SK-N-SH treated with all-trans-retinoic acid at 6 μM for 48 hours (cell line): ENCODE measurements around the gene HYI.

Experiments
- ARNTL ChIP-seq: fragments of 450-650 bp; formaldehyde crosslinking; IDR thresholded peaks from 2 replicates; pipeline ENCODE4 v1.5.0; 2020; ENCODE audit warnings: low read depth, mild to moderate bottlenecking, moderate library complexity, borderline replicate concordance
- BACH2 ChIP-seq: fragments of 250-450 bp; sonication (Bioruptor Pico); IDR thresholded peaks from 2 replicates; pipeline ENCODE4 v1.9.0; 2021; ENCODE audit warnings: mild to moderate bottlenecking, borderline replicate concordance
- CREB5 ChIP-seq: fragments of 250-450 bp; sonication (Bioruptor Pico); IDR thresholded peaks from 2 replicates; pipeline ENCODE4 v1.5.1; 2020; ENCODE audit warnings: low read depth, mild to moderate bottlenecking, moderate library complexity
- POU6F1 ChIP-seq: fragments of 250-450 bp; sonication (Bioruptor Pico); IDR thresholded peaks from 2 replicates; pipeline ENCODE4 v1.8.0; 2021; ENCODE audit warnings: low read depth, mild to moderate bottlenecking, moderate library complexity, borderline replicate concordance
- RARB ChIP-seq: fragments of 250-450 bp; sonication (Bioruptor Pico); IDR thresholded peaks from 2 replicates; pipeline ENCODE4 v1.8.0; 2021; ENCODE audit warnings: mild to moderate bottlenecking, moderate library complexity
- SNAI2 ChIP-seq: fragments of 250-450 bp; sonication (Bioruptor Pico); IDR thresholded peaks from 2 replicates; pipeline ENCODE4 v1.5.0; 2020; ENCODE audit warnings: mild to moderate bottlenecking, moderate library complexity
- TOX ChIP-seq: fragments of 250-450 bp; sonication (Bioruptor Pico); IDR thresholded peaks from 2 replicates; pipeline ENCODE4 v1.8.0; 2021; ENCODE audit warnings: mild to moderate bottlenecking, moderate library complexity, borderline replicate concordance
- ZC3H10 ChIP-seq: fragments of 250-450 bp; sonication (Bioruptor Pico); IDR thresholded peaks from 2 replicates; pipeline ENCODE4 v1.5.1; 2021; ENCODE audit warnings: mild to moderate bottlenecking, moderate library complexity
- TF ChIP-seq, protein P1 (sequence below): fragments of 250-450 bp; sonication (Bioruptor Pico); IDR thresholded peaks from 2 replicates; pipeline ENCODE4 v1.5.1; 2021; ENCODE audit warnings: mild to moderate bottlenecking, moderate library complexity

DNA sequence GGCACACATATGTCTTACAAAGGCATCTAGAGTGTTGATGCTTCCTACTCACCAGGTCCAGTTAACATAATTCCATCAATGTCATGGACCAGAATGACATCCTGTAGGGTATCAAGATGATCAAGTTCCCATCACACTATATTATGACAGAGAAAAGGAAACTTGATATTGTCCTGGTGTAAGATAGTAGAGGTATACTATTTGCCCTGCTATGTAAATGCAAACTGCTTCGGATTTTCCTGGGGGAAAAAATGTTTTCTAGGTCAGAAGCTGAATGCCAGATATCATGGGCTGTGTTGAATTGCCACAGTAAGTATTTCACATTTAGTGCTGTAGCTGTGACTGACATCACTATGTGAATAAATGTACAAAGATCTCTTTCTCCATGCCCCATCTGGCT is 16.2 kb upstream of the HYI start:
- TF ChIP-seq ARNTL (CRISPR knock-in tag) (no peak), RARB (no peak), SNAI2 (no peak), BACH2 (CRISPR knock-in tag) (no peak), TOX (CRISPR knock-in tag) (no peak), ZC3H10 (no peak), POU6F1 (no peak), CREB5 (no peak)
- TF ChIP-seq, protein P1, sequence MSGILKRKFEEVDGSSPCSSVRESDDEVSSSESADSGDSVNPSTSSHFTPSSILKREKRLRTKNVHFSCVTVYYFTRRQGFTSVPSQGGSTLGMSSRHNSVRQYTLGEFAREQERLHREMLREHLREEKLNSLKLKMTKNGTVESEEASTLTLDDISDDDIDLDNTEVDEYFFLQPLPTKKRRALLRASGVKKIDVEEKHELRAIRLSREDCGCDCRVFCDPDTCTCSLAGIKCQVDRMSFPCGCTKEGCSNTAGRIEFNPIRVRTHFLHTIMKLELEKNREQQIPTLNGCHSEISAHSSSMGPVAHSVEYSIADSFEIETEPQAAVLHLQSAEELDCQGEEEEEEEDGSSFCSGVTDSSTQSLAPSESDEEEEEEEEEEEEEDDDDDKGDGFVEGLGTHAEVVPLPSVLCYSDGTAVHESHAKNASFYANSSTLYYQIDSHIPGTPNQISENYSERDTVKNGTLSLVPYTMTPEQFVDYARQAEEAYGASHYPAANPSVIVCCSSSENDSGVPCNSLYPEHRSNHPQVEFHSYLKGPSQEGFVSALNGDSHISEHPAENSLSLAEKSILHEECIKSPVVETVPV (CRISPR knock-in tag): no peak
